ENCODE measurements around the gene NEDD1.

Gene NEDD1

GRCh38 chr12:96901175-96901574 lies 5.9 kb upstream of the NEDD1 start:
- DNase-seq (ENCODE audit: low read depth): no peak

DNA sequence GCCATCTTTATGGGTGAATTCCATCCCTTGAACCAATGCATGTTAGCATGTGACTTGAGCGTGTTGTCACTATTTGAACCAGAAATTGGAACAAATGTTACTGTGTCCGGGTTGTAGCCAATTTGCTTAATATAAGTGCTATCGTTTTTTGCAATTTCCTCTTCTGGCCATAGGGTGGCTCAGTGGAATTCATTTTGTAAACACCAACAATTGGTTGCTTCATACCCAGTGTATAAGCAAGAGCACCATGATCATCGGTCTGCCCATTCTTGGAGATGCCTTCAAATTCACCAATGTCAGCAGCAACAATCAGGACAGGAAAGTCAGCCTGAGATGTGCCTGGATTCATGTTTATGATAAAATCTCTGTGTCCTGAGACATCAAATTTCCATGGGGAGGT lies 5.0 kb upstream of the NEDD1 start:
- DNase-seq (ENCODE audit: low read depth): no peak

- DNase-seq (ENCODE audit: low read depth): no peak
These were observed 584 bp upstream of the NEDD1 start for GRCh38 chr12:96906498-96906848.

- no peak for DNase-seq (ENCODE audit: low read depth)
These were observed 790 bp downstream of the NEDD1 start for GRCh38 chr12:96907671-96908422.

DNA sequence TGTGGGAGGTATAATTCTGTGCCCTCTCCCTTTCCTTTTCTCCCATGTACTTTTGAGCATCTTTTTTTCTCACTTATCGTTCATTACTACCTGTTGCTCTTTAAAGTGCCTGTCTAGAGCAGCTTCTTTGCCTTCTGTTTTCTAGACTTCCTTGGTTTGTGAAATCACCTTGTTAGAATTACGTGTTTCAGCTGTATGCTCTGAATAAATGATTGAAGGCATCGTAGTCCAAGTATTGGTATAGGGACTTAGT lies 1.3 kb downstream of the NEDD1 start:
- no peak for DNase-seq (ENCODE audit: low read depth)

- DNase-seq (ENCODE audit: low read depth): no peak
These were observed 5.2 kb downstream of the NEDD1 start for GRCh38 chr12:96912261-96912660.

GRCh38 chr12:96912943-96913342 lies 5.9 kb downstream of the NEDD1 start:
- no peak for DNase-seq (ENCODE audit: low read depth)

GRCh38 chr12:96919510-96920210 lies 12.6 kb downstream of the NEDD1 start:
- DNase-seq (ENCODE audit: low read depth): no peak

- no peak for DNase-seq (ENCODE audit: low read depth)
These were observed 41.7 kb downstream of the NEDD1 start for GRCh38 chr12:96948782-96949181.

- no peak for DNase-seq (ENCODE audit: low read depth)
These were observed 72.5 kb downstream of the NEDD1 start for GRCh38 chr12:96979532-96979931.

GRCh38 chr12:96980991-96981414 lies 73.9 kb downstream of the NEDD1 start:
- no peak for DNase-seq (ENCODE audit: low read depth)

DNA sequence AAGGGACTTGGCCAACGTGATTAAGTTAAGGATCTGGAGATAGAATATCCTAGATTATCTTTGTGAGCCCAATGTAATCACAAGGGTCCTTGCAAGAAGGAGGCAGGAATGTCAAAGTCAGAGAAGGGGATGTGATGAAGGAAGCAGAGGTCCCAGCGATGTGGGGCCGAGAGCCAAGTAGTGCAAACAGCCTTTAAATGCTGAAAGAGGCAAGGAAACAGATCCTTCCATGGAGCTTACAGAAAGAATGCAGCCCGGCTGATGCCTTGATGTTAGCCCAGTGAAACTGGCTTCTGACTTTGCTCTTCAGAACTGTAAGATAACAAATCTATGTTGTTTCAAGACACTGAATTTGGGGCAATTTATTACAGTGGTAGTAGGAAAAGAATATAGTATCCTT lies 74.9 kb downstream of the NEDD1 start:
- no peak for DNase-seq (ENCODE audit: low read depth)

DNA sequence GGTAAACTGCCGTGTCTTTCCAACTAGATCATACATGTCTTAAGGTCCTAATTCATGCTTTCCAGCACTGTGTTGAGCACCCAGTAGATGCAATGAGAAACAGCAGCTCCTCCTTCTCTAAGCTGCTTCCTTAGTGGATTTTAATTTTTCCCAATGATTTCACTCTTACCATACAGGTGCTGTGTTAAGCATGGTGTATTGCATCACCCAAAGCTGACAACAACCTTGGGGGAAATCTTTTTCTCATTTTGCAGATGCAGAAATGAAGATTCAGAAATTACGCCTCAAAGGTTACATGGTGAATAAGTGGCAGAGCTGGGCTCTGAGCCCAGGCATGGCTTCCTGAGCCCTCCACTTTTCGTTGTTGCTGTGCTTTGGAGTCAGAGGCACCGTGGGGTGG lies 75.6 kb downstream of the NEDD1 start:
- DNase-seq (ENCODE audit: low read depth): no peak

- no peak for DNase-seq (ENCODE audit: low read depth)
These were observed 78.7 kb downstream of the NEDD1 start for GRCh38 chr12:96985515-96986362.

DNA sequence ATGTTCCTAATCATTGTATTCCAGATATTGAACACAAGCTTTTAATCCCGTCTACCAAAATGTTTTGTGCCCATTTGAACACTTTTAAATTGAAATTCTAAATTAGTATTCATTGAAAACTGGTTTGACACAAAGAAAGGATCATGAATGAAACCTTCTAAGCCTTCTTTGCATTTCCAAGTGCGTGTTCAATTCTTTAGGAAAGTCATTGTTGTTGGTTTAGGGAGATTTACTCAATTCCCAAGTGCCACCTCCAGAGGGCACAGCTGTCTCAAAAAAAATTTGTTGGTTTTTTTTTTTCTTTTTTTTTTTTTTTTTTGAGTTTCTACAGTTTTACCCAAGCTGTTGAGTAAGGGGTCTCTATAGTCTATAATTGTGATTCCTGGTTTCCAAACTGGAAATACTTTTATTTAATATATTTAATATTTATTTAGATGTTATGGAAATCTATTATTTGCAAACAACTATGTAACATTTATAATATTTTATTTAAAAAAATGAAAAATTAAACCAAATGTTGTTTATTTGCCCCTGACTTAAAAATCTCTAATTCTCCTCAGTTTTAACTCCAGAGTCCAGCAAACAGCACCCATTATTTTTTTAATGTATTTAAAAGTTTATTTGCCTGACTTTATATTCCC lies 79.9 kb downstream of the NEDD1 start:
- DNase-seq (ENCODE audit: low read depth): no peak

- DNase-seq (ENCODE audit: low read depth): no peak
These were observed 81.9 kb downstream of the NEDD1 start for GRCh38 chr12:96988919-96989318.

- no peak for DNase-seq (ENCODE audit: low read depth)
These were observed 82.9 kb downstream of the NEDD1 start for GRCh38 chr12:96989916-96990315.

- DNase-seq (ENCODE audit: low read depth): no peak
These were observed 87.8 kb downstream of the NEDD1 start for GRCh38 chr12:96994900-96995299.

DNA sequence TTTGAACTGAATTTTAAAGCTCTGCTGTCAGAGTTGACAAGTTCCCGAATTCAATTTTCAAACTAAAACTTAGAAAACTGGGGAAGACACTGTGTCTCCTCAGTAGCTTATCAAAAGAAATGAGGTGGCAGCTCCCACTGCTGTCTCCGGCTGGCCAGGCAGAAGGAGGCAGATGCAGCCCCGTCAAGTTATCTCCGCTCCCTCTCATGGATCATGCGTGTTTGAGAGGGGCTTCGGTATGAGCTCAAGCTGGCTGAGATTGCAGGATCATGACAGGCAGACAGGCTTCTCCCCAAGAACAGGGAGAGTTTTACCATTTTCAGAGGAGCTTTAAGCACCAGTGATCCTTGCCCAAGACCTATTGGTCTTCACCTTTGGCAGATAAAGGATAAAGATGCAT lies 88.8 kb downstream of the NEDD1 start:
- no peak for DNase-seq (ENCODE audit: low read depth)

GRCh38 chr12:96997797-96998484 lies 90.9 kb downstream of the NEDD1 start:
- no peak for DNase-seq (ENCODE audit: low read depth)

DNA sequence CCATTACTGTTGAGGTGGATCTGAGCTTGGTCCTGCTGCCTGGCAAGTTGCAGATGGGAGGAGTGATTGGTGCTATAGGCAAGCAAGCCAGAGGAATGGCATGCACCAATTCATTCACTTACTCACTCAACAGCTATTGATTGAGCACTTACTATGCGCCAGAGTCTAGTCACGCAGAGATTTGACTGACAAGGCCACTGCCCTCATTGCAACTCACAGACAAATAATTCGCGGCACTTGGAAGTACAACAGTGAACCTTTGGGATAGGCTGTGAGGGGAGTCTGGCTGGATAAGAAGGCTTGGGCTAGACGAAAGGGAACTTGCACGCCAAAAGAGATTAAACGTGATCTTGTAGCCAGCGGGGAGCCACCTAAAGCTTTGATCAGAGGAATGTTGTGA lies 96.2 kb downstream of the NEDD1 start:
- no peak for DNase-seq (ENCODE audit: low read depth)
